Body of pancreas (tissue), 4 donors: Measurements from ENCODE around the gene TRIM37. TPM values are rescaled to one million over a fixed set of nuclear protein-coding genes. Genes with fewer than 3 reads are reported as not detected.
"Not testable (repeated sequence)": the region's sequence is repeated elsewhere in the genome, so short reads cannot be mapped to it uniquely, and the experiment has no call there.

Source experiments
- ATAC-seq: fragments of 150-250 bp; one replicate; pipeline ENCODE4 v1.9.1; 2016
- DNase-seq, 4 donors: peaks; one replicate each; pipeline ENCODE4 v3.0.0-alpha.2; 2019
- H3K27ac ChIP-seq, 4 donors: fragments of 200-600 bp; sonication (generic); 1 replicate in 3 of 4; 2 replicates in 1 of 4; pipeline versions ENCODE4 v1.5.1 to v1.6.1; 2016 to 2019; ENCODE audit warnings: mild to moderate bottlenecking in 1 of 4, mixed read lengths in 1 of 4, moderate library complexity in 1 of 4
- H3K27me3 ChIP-seq, 2 donors: fragments of 200-600 bp; sonication (generic); one replicate each; pipeline ENCODE4 v1.6.0; 2016; ENCODE audit warnings: mild to moderate bottlenecking in 1 of 2
- H3K36me3 ChIP-seq, 2 donors: fragments of 200-600 bp; sonication (generic); replicated peaks in 1 of 2; 2 replicates each; pipeline ENCODE4 v1.5.1; 2016; ENCODE audit warnings: low read depth in 2 of 2; ENCODE audit not compliant: insufficient read depth in 1 of 2
- H3K4me1 ChIP-seq: fragments of 200-600 bp; sonication (generic); one replicate; pipeline ENCODE4 v1.6.0; 2016
- H3K4me3 ChIP-seq, 2 donors: fragments of 200-600 bp; sonication (generic); 1 replicate in 1 of 2; 2 replicates in 1 of 2; pipeline ENCODE4 v1.5.1; 2016 to 2019
- H3K9me3 ChIP-seq, 3 donors: fragments of 200-600 bp; sonication (generic); 1 replicate in 2 of 3; 2 replicates in 1 of 3; pipeline ENCODE4 v1.5.1; 2016
- POLR2A ChIP-seq, 3 donors: fragments of 450-650 bp; IDR thresholded peaks; one replicate each; pipeline ENCODE4 v1.6.1; 2016; ENCODE audit warnings: antibody characterized with exemption in 3 of 3, mild to moderate bottlenecking in 2 of 3
- WGBS, 2 donors: methylation state at CpG; one replicate each; pipeline ENCODE4 v1.1.5; 2017; 5-methylcytosine and 5-hydroxymethylcytosine counted together
- intact Hi-C: fragments of 100-400 bp; cut with DNase I; formaldehyde crosslinking; loops from one replicate; pipeline ENCODE4 v1.15.1; 2023
- total RNA-seq, 2 donors: library from RNA; depleted of rRNA; stranded (reverse); fragments of >200 nt; gene quantifications; one replicate each; pipeline ENCODE4 v1.1.0, GENCODE V29; 2016
- TF ChIP-seq, protein P1 (sequence below), 7 experiments: fragments of 450-650 bp in 4 of 7; fragments of 200-600 bp in 3 of 7; sonication (generic) in 3 of 7; IDR thresholded peaks; one replicate each; pipeline ENCODE4 v1.5.1; 2016 to 2019; ENCODE audit warnings: antibody characterized with exemption in 7 of 7

TRIM37 gene
- total RNA-seq, 2 donors from 2014 or later: 11.7 to 12.2 TPM

DNA sequence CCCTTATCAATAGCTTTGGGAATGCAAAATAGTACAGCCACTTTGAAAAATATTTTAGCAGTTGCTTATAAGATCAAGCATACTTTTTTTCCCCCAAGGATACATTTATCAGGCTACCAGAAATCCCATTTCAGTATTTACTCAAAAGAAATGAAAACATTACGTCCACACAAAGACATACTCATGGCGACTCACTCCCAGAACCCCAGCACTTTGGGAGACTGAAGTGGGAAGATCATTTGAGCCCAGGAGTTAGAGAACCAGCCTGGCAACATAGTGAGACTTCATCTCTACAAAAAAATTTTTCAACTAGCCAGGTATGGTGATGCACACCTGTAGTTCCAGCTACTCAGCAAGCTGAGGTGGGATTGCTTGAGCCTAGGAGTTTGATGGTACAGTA is 42.4 kb upstream of the TRIM37 start:
- Histone ChIP-seq H3K36me3 (no peaks in the 10 kb centered on the region), H3K4me3 (no peak overlapping the region), H3K4me1 (peaks cover 8% of the 10 kb centered on the region), H3K9me3 (no peaks in the 10 kb centered on the region), H3K27ac (no peak overlapping the region), H3K27me3 (no peaks in the 10 kb centered on the region)
- 80 to 87% methylated on average over 2 of the region's 2 CpGs for WGBS, 2 donors
- no peak for TF ChIP-seq POLR2A (IDR thresholded peaks at IDR 0.05)
- TF ChIP-seq, protein P1, sequence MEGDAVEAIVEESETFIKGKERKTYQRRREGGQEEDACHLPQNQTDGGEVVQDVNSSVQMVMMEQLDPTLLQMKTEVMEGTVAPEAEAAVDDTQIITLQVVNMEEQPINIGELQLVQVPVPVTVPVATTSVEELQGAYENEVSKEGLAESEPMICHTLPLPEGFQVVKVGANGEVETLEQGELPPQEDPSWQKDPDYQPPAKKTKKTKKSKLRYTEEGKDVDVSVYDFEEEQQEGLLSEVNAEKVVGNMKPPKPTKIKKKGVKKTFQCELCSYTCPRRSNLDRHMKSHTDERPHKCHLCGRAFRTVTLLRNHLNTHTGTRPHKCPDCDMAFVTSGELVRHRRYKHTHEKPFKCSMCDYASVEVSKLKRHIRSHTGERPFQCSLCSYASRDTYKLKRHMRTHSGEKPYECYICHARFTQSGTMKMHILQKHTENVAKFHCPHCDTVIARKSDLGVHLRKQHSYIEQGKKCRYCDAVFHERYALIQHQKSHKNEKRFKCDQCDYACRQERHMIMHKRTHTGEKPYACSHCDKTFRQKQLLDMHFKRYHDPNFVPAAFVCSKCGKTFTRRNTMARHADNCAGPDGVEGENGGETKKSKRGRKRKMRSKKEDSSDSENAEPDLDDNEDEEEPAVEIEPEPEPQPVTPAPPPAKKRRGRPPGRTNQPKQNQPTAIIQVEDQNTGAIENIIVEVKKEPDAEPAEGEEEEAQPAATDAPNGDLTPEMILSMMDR (IDR thresholded peaks at IDR 0.05): no peak
- DNase-seq: no peak
- ATAC-seq: no peak
- intact Hi-C loops: no loop called here

DNA sequence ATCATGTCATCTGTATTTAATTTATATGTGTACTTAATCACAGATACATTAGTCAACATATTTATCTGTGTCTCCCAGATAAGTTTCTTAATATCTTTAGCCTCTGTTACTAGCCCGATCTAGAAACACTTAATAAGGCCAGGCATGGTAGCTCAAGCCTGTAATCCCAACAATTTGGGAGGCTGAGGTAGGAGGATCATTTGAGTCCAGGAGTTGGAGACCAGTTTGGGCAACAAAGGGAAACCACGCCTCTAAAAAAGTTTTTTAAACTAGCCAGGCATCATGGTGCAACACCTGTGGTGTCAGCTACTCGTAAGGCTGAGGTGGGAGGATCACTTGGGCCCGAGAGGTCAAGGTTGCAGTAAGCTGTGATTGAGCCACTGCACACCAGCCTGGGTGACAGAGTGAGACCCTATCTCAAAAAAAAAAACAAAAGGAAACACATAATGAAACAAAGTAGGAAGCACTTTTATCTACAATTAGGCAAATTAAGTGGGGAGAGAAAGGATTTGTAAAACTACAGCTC is 39.0 kb upstream of the TRIM37 start:
- no peaks in the 10 kb centered on the region for H3K4me1 ChIP-seq
- ATAC-seq (no peak), DNase-seq (no peak)
- intact Hi-C loops: no loop called here
- TF ChIP-seq POLR2A (IDR thresholded peaks at IDR 0.05): no peak
- TF ChIP-seq, protein P1 (IDR thresholded peaks at IDR 0.05): no peak
- no peaks in the 10 kb centered on the region for H3K27me3 ChIP-seq
- WGBS, 2 donors: 86 to 91% methylated on average over 4 of the region's 4 CpGs
- no peaks in the 10 kb centered on the region for H3K9me3 ChIP-seq
- no peak overlapping the region for H3K4me3 ChIP-seq
- no peak overlapping the region for H3K27ac ChIP-seq
- H3K36me3 ChIP-seq: no peaks in the 10 kb centered on the region

DNA sequence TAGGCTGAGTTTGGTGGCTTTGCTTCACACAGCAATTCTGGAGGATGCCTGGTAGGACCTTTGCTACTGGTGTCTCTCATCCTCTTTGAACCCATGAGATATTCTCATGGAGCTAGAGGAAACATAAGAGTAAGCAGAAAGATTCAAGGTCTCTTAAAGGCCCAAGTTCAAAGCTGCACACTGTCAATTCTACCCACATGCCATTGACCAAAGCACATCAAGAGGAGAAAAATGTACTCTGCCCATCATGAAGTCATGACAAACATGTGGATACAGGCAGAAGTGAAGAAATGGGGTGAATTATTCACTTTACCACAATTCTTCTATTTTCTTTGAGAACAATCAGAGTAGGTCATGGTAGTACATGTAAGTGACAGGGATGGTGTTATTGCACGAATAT is 35.2 kb upstream of the TRIM37 start:
- no peak for ATAC-seq
- H3K9me3 ChIP-seq: no peaks in the 10 kb centered on the region
- TF ChIP-seq POLR2A (IDR thresholded peaks at IDR 0.05): no peak
- TF ChIP-seq, protein P1 (IDR thresholded peaks at IDR 0.05): no peak
- H3K27me3 ChIP-seq: no peaks in the 10 kb centered on the region
- H3K4me1 ChIP-seq: no peaks in the 10 kb centered on the region
- H3K36me3 ChIP-seq: no peaks in the 10 kb centered on the region
- WGBS, 2 donors: 88 to 96% methylated on average over 1 of the region's 1 CpG
- H3K4me3 ChIP-seq: no peak overlapping the region
- no peak overlapping the region for H3K27ac ChIP-seq
- intact Hi-C loops: no loop called here
- no peak for DNase-seq

DNA sequence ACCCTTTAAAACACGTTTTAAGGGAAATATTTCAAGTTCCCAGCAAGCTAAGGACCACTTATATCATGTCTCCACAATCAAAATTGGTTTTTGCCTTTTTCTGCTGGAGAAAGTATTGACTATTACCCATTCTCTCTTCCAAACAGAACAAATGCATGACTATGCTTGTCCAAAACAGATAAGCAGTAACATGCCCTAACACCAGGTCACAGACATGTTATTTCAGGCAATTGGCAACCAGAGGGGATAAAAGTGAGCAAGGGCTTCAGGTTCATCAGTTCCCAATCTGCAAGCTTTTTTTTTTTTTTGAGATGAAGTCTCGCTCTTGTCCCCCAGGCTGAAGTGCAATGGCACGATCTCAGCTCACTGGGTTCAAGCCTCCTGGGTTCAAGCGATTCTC is 33.3 kb upstream of the TRIM37 start:
- no peaks in the 10 kb centered on the region for H3K4me1 ChIP-seq
- no peaks in the 10 kb centered on the region for H3K27me3 ChIP-seq
- no peaks in the 10 kb centered on the region for H3K9me3 ChIP-seq
- no peak for ATAC-seq
- DNase-seq: no peak
- WGBS, 2 donors: 94 to 98% methylated on average over 4 of the region's 4 CpGs
- intact Hi-C loops: no loop called here
- H3K4me3 ChIP-seq: no peak overlapping the region
- no peak for TF ChIP-seq POLR2A (IDR thresholded peaks at IDR 0.05)
- TF ChIP-seq, protein P1 (IDR thresholded peaks at IDR 0.05): no peak
- no peak overlapping the region for H3K27ac ChIP-seq
- no peaks in the 10 kb centered on the region for H3K36me3 ChIP-seq

DNA sequence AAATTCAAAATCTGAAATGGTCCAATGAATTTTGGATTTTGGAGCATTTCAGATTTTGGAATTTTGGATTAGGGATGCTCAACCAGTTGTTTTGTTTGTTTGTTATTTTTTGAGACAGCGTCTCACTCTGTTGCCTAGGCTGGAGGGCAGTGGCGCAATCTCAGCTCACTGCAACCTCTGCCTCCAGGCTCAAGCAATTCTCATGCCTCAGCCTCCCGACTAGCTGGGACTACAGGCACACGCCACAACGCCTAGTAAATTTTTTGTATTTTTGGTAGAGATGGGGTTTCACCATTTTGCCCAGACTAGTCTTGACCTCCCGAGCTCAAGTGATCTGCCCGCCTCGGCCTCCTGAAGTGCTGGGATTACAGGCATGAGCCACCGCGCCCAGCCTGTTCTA is 31.7 kb upstream of the TRIM37 start:
- ATAC-seq, DNase-seq, H3K36me3 ChIP-seq, intact Hi-C loops, H3K27ac ChIP-seq, H3K4me1 ChIP-seq, H3K4me3 ChIP-seq, H3K27me3 ChIP-seq, H3K9me3 ChIP-seq: not testable (repeated sequence)
- WGBS, 2 donors: 94 to 96% methylated on average over 10 of the region's 10 CpGs
